PC-3 (cell line): ENCODE results near the gene ERO1B.

ENCODE experiments used
- EZH2 ChIP-seq: fragments of 300-600 bp; sonication (generic); IDR thresholded peaks from one replicate; pipeline ENCODE4 v1.6.1; 2017; ENCODE audit warnings: antibody characterized with exemption, mild to moderate bottlenecking, low read length; ENCODE audit not compliant: unreplicated experiment
- EZH2phosphoT487 ChIP-seq: fragments of 300-600 bp; sonication (generic); IDR thresholded peaks from 2 replicates; pipeline ENCODE4 v1.6.1; 2018; ENCODE audit warnings: mild to moderate bottlenecking, antibody characterized with exemption, low read length, borderline replicate concordance
- TF ChIP-seq, protein P1 (sequence below): fragments of 300-600 bp; sonication (generic); conservative IDR thresholded peaks from 2 replicates; pipeline ENCODE4 v1.5.1; 2017; ENCODE audit warnings: antibody characterized with exemption, low read depth, mild to moderate bottlenecking, low read length

DNA sequence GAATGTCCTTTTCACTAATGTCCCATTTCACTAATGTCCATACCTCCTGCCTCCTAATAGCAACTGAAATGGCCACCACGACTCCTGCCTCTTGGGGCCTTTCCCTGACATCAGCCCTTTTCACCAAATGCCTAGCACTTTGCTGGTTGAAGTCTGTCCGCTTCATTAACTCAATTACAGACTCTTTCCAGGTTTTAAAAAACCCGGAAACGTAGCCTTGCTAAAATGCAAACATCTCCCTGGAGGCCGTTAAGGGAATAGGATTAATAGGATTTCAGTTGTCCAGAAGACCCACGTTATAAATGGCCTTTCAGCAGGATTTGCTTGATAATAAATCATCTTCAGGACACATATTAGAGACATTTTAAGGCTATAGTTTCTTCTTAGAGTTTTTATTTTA is 25.7 kb upstream of the ERO1B start:
- TF ChIP-seq, protein P1, sequence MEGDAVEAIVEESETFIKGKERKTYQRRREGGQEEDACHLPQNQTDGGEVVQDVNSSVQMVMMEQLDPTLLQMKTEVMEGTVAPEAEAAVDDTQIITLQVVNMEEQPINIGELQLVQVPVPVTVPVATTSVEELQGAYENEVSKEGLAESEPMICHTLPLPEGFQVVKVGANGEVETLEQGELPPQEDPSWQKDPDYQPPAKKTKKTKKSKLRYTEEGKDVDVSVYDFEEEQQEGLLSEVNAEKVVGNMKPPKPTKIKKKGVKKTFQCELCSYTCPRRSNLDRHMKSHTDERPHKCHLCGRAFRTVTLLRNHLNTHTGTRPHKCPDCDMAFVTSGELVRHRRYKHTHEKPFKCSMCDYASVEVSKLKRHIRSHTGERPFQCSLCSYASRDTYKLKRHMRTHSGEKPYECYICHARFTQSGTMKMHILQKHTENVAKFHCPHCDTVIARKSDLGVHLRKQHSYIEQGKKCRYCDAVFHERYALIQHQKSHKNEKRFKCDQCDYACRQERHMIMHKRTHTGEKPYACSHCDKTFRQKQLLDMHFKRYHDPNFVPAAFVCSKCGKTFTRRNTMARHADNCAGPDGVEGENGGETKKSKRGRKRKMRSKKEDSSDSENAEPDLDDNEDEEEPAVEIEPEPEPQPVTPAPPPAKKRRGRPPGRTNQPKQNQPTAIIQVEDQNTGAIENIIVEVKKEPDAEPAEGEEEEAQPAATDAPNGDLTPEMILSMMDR, result no peak
- TF ChIP-seq EZH2phosphoT487 (no peak), EZH2 (no peak)
